ENCODE measurements around the gene RNU1-3.
"Not testable (repeated sequence)": the region's sequence is repeated elsewhere in the genome, so short reads cannot be mapped to it uniquely, and the experiment has no call there.

DNA sequence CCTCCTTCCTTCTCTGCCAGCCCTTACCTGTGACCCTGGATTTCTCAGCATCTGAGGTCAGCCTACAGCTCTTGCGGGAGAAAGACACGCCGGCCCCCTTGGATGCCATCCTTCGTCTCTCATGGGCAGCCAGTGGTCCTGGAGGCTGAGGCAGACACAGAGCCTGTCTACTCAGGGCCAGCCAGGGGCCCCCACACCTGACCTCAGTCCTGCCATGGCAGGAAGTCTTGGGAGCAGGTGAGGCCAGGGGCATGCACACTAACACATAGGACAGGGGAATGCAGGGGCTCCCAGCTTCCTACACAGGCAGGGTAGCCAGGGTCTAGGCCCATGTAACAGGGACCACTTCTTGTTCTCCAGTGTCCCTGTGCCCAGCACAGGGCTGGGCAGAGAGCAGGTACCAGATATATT is 23.7 kb downstream of the RNU1-3 start:
- TF ChIP-seq, protein P1, sequence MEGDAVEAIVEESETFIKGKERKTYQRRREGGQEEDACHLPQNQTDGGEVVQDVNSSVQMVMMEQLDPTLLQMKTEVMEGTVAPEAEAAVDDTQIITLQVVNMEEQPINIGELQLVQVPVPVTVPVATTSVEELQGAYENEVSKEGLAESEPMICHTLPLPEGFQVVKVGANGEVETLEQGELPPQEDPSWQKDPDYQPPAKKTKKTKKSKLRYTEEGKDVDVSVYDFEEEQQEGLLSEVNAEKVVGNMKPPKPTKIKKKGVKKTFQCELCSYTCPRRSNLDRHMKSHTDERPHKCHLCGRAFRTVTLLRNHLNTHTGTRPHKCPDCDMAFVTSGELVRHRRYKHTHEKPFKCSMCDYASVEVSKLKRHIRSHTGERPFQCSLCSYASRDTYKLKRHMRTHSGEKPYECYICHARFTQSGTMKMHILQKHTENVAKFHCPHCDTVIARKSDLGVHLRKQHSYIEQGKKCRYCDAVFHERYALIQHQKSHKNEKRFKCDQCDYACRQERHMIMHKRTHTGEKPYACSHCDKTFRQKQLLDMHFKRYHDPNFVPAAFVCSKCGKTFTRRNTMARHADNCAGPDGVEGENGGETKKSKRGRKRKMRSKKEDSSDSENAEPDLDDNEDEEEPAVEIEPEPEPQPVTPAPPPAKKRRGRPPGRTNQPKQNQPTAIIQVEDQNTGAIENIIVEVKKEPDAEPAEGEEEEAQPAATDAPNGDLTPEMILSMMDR (IDR thresholded peaks at IDR 0.05): peak in 1 of 3 donors; percentile 16
- TF ChIP-seq POLR2A (IDR thresholded peaks at IDR 0.05): not testable (repeated sequence)

All from lower leg skin (tissue), 3 donors.